H54 (cell line): ENCODE data around the gene PKN2.

Source experiments
- DNase-seq: peaks from one replicate; pipeline ENCODE4 v3.0.0; 2011; ENCODE audit warnings: low spot score, mixed read lengths; ENCODE audit not compliant: insufficient read length
- FAIRE-seq: peaks from 3 replicates; lab custom pipeline; 2011; peaks lifted over from hg19 to GRCh38; lab: Jason Lieb, UNC
- POLR2A ChIP-seq: IDR thresholded peaks from 2 replicates; pipeline ENCODE4 v1.6.1; 2011; ENCODE audit warnings: low read depth, mild to moderate bottlenecking, low read length

Gene PKN2

DNA sequence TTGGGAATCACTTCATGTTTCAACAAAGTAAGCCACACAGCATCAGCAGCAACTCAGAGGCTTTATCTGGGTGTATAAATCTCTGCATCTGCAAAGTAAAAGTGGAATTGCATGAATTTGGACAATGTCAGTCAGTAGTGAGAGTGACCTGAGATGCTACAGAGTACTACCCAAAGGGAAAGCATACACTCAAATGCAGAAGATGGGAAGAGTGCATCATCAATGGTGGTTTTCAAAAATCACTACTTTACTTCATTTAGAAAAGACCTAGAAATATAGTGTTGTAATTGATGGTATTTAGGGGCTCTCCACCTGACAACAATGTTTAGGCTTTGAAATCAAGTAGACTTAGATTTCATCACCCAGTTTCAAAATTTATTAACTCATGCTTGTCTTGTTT lies 24.5 kb upstream of the PKN2 start:
- DNase-seq (no peak), FAIRE-seq (no peak)
- no peak for TF ChIP-seq POLR2A

DNA sequence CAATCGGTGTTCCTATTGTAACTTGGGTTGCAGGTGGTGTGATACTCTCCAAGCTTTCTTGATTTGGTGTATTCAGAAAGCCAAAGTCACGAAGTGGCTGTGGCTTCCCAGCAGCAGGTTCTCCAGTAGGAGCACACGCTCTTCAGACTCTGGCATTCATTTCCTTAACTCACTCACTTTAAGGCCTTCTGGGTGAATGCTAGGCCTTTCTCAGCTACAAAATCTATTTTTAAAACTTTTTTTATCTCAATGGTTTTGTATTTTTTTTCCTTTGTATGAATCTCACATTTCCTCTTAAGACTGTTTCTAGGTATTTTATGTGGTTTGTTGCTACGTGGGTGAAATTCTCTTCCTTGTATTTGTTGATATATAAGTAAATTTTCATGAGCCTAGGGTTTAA lies 22.9 kb upstream of the PKN2 start:
- peak; percentile 80 for FAIRE-seq
- DNase-seq = no peak

DNA sequence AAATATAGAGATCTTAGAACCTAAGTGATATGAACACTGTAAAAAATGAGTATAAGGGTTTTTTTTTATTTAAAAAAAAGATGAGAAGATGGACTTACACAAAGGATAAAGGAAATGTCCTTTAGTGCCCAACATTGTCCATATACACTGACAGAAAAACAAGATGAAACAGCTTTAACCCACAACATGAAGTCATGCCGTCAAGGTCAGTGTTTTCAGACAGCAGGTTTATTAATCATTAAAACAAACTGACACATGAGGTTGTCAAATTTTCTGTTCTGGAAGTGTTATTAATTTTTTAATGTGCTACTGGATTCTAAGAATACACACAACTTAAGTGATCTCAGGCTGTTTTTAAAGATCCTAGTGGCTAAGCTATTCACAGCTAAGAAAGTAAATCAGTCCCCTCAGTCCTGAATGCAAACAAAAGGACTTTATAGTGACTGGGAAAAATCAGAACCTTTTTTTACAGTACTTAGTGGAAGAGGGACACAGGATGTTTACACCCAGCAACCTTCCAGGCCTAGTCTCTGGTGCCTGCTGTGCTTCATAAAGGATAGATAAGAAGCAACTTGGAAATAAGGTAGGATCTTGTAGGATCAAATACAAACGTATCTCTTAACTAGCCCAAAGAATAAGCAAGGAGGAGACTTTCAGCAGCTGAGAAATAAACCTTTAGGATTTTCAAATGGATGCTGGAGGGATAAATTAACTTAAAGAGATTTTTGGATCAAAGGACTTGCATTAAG lies 21.9 kb upstream of the PKN2 start:
- TF ChIP-seq POLR2A = no peak
- DNase-seq = no peak
- FAIRE-seq = peak; percentile 58

More for the DNA sequence above, 22.9 kb upstream of the PKN2 start:
- TF ChIP-seq POLR2A = no peak

DNA sequence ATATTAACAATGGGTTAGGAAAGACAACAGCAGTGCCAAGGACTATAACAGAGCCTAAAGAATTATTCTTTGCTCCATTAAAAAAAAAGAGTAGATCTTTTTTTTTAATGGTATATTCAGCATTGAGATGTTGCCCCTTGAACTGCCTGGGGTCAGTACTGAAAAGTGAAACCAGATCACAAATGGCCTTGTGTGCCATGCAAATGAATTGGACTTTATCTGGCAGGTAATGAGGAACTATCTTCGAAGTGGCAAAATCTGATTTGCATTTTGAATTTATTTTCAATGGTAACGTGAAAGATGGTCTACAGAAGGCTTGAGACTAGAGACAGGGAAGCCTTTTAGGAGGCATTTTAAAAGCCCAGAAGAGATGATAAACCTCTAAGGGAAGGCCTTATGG lies 21.4 kb upstream of the PKN2 start:
- FAIRE-seq (no peak), DNase-seq (no peak)
- TF ChIP-seq POLR2A = no peak

DNA sequence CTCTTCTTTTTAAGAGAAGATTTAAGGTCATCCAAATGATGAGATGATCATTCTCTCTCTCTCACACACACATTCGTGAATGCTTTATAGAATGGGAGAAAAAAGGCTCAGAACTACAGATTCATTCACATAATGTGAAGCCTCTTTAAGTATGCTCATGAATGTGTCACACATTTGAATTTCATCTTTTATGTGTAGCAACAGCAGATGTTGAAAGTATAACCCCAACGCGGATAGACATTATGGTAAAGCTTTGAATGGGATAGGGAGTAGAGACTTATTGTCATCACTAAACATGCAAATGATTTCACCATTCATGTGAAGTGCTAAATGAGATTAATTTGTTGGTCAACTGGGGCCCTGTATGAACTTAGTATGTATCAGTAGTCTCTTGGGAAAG lies 15.7 kb upstream of the PKN2 start:
- FAIRE-seq = no peak

DNA sequence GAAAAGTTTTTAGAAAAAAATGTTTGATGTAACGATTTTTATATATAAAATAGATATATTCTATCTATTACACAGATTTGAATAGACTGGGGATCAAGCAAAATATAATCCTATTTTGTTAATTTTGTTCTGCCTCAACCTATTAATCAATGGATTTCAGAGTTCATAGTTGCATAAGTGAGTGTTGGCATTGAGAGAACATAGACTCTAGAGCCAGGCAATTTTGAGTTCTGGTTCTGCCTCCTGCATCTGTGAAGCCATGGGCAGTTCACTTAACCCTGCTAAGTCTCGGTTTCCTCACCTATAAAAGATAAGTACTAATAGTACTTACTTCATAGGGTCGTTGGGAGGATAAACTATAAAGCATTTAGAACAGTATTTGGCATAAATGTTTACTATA lies 13.6 kb upstream of the PKN2 start:
- DNase-seq = no peak
- no peak for FAIRE-seq
- no peak for TF ChIP-seq POLR2A

More for the DNA sequence above, 15.7 kb upstream of the PKN2 start:
- DNase-seq = no peak
- TF ChIP-seq POLR2A = no peak

DNA sequence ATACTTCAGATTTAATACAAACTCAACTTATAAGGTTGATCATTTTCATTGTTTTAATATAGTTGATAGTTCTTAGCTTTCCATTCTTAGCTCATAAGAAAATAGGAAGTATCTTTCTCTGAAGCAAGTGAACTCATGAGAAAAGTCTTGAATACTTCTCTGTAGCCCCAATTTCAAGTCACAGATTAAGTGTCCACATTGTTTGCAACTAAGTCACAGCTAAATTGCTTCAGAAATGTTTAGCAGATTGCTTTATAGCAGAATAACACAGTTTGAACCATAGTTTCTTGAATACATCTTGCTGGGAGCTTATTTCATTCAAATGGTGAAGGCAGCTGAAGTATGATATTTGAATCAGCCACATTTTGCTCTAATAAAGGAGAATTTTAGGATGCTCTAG lies 10.6 kb upstream of the PKN2 start:
- no peak for TF ChIP-seq POLR2A
- peak; percentile 20 for FAIRE-seq
- DNase-seq = no peak

DNA sequence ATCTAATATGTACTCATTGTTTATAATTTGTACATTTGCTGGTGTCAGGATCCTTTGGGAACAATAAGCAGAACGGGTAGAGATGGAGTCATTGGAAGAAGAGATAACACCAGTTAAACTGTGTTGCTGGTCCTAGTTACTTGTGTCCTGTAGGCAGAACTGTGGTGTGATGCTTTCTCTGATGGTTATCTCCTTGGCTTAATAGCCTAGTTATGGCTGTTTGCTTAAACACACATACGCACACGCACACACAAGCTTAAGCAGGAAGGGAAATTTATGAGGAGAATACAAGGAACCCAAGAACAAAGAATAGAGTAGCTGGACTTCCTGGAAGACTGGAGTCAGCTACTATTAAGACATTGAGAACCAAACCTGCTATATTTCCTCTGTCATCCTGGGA lies 5.7 kb upstream of the PKN2 start:
- DNase-seq (no peak), FAIRE-seq (peak; percentile 58)
- TF ChIP-seq POLR2A = no peak

DNA sequence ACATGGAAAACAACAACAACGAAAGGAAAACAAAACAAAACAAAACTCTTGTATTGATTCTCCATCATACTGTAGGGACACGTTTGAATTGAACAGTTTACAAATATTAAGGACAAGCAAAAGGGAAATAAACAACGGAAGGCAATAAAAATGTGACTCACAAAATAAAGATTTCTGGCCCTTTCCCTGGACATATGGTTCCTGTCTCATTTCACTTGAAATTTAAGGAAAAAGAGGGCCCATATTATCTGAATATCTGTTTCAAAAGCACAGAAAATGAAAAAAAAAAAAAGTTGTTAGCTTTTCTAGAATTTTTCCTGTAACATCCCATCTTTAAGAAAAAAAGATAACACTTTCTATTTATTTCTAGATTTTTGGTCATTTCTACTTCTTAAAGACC lies 3.6 kb upstream of the PKN2 start:
- DNase-seq (no peak), FAIRE-seq (peak; percentile 65)
- TF ChIP-seq POLR2A = no peak

DNA sequence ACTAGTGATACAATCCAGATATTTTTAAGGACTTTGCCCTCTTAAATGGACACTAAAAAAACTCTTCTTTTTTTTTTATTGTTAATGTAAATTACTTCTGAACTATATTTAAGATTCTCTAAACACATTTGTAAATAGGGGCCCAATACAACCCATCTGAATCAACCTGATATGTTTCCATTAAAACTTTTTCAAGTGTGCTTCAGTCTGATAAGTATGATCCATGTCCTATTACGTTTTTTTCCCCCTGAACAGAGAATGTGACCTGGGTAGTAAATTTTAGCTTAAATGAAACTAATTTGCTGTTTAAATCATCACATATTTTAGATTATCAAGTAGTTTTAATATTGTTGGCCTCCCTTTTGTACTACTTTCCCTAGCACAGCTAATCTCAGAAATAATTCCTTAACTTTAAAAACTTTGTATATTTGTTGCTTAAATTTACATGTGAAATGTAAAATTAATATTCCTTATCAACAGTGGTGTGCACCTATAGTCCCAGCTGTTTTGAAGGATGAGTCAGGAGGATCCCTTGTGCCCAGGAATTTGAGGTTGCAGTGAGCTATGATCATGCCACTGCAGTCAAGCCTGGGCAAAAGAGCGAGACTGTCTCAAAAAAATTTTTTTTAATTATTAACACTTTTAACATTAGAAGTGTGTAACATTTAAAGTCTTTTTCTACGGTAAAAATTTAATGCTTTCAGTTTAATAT lies 3.0 kb upstream of the PKN2 start:
- no peak for DNase-seq
- TF ChIP-seq POLR2A = no peak
- FAIRE-seq = no peak

DNA sequence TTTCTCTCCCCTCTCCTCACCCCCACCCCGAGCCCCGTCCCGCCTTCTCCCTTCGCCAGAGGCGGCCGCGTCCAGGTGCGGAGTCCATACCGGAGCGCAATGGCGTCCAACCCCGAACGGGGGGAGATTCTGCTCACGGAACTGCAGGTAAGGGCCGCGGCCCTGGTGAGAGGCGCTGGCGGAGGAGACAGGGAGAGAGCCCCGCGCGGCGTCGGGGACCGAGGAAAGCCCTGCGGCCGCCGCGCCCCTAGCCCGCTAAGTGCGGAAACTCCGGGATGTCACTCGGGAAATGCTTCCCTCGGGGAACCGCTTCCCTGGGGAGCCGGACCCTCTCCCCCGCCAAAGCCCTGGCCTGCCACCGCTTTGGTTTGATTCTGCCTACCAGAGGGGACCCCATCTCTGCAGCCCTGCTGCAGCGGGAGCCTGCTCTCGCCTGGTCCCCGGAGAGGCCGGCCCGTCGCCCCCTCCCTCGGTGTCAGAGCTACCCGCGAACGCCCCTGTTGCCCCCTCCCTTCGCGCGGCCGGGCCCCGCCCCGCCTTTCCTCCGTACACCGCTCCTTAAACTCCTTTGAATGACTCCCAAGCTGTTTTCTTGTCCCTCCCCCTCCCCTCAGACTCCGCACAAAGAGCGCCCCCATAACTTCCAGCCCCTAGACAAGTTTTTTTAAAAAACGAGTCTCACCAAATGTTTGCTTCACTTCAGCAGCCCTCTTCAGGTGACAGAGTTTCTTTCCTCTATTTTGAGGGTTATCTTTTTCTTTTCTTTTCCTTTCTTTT lies 597 bp downstream of the PKN2 start:
- DNase-seq (peak; percentile 35), FAIRE-seq (peak; percentile 81)
- peak; percentile 34; the same call in 1 of the 2 replicates for TF ChIP-seq POLR2A

DNA sequence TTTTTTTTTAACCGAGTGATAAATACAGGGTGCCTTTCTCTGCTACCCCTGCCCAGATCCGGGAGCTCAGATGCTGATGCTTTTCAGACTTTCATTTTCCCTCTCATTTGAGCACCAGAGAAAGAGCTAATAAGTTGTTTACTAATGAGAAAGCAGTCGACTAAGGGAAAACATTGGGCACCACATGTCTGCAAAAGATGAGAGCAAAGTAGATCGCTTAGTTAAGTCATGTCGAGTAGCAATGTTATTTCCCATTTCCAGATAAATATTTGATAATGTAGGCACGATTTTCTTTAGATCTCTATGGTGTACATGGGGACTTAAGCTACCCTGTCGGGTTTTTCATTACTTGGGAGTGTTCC lies 1.2 kb downstream of the PKN2 start:
- DNase-seq (no peak), FAIRE-seq (no peak)
- no peak for TF ChIP-seq POLR2A

DNA sequence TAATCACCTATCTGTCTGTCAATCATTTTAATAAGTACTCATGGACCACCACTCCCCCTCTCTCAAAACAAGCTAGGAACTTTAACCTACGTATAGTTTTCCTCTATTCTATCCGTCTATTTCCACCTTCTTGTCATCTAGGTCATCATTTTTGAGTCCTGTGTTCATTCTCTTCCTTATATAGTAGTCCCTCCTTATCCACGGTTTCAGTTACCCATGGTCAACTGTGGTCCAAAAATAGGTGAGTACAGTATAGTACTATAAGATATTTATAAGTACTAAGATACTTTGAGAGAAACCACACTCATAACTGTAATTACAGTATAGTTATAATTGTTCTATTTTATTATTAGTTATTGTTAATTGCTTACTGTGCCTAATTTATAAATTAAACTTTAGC lies 7.5 kb downstream of the PKN2 start:
- FAIRE-seq = peak; percentile 11
- TF ChIP-seq POLR2A = no peak
- no peak for DNase-seq

DNA sequence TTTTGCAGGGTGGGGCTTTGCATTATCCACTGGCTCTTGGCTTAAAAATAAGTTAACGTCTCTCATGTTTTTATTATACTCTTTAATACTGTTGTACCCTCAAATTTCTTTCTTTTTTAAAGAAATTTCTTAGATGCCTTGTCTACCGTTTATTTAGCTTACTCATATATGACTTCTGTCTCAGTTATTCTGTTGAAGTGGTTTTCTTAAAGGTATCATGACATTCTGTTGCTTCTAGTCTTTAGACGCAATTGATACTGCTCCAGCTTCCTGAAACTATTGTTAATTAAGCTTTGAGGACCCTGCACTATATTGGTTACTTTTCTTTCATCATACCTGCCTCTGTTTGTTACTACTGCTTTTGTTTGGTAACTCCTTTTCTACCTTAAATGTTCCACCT lies 11.7 kb downstream of the PKN2 start:
- no peak for TF ChIP-seq POLR2A
- DNase-seq = no peak
- peak; percentile 82 for FAIRE-seq

DNA sequence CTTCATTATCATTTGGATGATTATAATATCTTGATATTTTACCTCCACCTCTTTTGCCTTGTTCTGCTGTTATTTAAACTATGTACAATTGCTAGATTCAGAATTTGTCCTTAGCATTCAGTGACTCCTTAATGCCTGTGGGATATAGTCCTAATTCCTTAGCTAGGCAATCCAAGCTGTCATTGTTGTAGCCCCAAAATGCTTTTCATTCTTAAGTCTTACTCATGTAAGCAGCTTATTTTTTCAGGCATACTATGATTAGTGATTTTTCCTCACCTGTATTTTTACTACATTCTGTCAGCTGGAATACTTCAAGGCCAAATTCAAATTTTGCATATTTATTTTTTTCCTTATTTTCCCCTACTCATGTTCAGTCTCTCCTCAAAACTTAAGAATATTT lies 13.4 kb downstream of the PKN2 start:
- DNase-seq (no peak), FAIRE-seq (peak; percentile 90)
- no peak for TF ChIP-seq POLR2A
